IPS DF 4.7 (cell line): ENCODE results near the gene TUBE1.
A peak's percentile ranks its signal among the peaks of the same experiment; 100 is the strongest.
"Not testable (repeated sequence)": the region's sequence is repeated elsewhere in the genome, so short reads cannot be mapped to it uniquely, and the experiment has no call there.

Experiments used
- DNase-seq: peaks from one replicate; pipeline ENCODE4 v3.0.0-alpha.2; 2013; ENCODE audit warnings: low spot score; ENCODE audit errors: extremely low read depth

TUBE1 gene

DNA sequence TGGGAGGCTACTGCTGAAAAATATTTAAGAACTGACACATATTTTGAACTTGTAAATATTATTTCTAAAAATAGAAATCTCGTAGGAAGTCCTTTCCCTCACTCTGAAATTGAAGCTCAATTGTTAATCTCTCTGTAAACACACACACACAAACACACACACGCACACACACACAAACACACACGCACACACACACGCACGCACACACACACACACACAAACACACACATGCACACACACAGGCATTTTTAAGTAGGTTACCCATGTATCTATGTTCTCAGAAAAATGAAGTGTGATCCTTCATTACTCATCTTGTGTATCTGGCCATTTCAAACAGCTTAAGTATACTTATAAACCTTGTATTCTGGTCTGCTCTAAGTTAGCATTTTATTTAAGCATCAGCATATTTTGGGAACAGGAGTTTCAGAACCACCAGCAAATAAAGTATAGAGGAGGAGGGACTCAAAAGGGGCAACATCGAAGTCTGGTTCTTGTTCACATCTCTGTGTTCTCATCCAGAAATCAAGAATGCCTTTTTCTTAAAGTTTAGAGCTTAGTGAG, 21.8 kb downstream of the TUBE1 start:
- DNase-seq, result no peak

- DNase-seq, result no peak
These were observed 24.3 kb downstream of the TUBE1 start for GRCh38 chr6:112062966-112063365.

DNA sequence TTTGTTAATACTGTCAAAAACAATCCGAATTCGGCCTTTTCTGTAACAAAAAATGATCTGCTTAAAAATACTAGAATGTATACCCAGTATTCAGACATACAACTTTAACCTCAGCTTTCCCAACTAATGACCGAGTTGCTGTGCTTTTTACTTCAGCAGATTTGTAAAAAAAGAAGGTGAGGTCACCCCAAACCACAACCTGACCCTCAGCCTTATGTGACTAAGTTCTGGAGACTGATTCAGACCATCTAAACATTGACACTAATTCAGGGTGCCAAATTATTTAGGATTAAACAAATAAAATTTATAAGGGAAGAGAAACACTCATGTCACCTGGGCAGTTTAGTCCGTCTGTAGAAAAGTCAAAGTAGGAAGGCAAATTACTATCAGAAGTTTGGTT, 25.7 kb downstream of the TUBE1 start:
- DNase-seq, result no peak

DNA sequence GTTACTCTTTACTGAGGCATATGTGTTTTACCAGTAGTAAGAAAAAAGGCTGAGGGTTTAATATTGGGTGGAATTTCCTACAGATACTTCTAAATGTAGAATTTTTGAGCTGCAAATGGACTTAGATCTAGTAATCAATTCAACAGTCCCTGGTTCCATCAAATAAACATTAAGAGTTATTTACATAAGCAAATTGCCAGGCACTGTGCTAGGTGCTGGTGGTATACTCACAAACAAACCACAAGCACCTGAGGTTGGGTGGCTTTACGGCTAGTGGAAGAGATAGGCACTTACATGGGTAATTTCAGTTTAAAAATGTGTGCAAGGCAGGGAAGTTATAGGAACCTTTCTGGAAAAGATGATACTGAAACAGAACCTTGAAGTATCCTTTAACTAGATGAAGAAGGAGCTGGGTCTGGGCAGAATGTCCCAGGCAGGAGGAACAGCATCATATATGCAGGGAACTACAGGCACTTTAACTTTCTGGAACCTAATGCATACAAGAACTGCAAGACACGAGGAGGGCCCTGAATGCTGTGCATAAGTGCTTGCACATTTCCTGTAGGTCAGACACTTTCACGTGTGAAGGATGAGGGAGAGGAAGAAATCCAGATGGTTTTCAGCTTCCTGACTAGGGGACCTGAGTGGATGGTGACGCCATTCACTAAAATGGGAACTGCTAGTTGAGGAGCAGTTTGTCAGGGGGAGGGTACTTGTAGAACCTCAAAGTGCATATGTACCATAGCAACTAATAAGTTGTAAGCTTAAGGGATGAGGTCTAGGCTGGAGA, 28.8 kb downstream of the TUBE1 start:
- no peak for DNase-seq

- no peak for DNase-seq
These were observed 32.6 kb downstream of the TUBE1 start for GRCh38 chr6:112054555-112055190.

DNA sequence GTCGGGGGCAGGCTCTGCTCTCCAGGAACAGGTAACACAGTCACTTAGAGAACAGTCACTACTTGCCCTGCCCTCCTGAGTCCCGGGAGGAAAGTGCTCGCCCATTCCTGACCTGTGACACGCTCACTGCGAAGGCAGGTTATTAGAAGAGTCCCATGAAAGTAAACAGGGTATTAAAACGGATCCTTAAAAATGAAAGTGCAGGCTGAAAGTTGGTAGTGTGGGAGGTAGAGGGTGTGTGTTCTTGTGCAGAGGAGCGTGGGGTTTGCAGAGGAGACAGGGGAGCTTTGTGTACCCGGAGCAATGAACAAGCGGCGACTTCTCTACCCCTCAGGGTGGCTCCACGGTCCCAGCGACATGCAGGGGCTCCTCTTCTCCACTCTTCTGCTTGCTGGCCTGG, 33.3 kb downstream of the TUBE1 start, which contains the start of gene CCN6:
CCN6 (plus strand) TSS at position 104 of the 400 bp plus-strand sequence; CDS start at position 358, 254 bp downstream.
- no peak for DNase-seq

DNA sequence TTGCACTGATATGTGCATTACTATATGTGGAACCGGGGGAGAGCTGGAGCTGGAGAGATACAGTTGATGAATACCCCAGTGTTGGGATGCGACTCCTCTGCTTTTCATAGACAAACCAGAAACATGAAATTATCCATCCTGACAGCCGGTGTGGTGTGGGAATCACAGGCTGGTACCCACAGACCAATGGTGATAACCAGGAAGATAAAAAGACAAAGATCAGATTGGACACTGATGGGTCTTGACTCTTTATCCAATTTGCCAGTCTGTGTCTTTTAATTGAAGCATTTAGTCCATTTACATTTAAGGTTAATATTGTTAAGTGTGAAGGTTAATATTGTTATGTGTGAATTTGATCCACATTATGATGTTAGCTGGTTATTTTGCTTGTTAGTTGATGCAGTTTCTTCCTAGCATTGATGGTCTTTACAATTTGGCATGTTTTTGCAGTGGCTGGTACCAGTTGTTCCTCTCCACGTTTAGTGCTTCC, 36.0 kb downstream of the TUBE1 start:
- DNase-seq, result not testable (repeated sequence)

DNA sequence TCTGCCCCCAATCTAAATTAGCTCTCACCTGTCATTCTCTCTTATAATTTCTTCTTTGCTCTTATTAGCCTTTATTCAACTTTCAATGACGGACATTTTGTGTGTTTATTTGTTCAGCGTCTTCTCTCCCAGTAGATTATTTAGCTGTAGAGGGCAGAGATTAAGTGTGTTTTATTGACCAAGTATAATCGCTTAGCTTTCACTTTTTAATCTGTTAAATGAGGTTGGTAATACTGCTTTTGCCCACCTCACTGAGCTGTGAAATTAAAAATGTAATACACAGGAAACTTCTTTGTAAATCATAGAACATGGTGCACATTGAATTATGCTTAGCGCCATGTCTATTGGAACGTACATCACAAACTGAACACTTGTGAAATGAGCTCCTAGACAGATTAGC, 36.9 kb downstream of the TUBE1 start:
- no peak for DNase-seq

- DNase-seq, result no peak
These were observed 37.3 kb downstream of the TUBE1 start for GRCh38 chr6:112049996-112050395.

- DNase-seq, result no peak
These were observed 38.1 kb downstream of the TUBE1 start for GRCh38 chr6:112049026-112049799.

DNA sequence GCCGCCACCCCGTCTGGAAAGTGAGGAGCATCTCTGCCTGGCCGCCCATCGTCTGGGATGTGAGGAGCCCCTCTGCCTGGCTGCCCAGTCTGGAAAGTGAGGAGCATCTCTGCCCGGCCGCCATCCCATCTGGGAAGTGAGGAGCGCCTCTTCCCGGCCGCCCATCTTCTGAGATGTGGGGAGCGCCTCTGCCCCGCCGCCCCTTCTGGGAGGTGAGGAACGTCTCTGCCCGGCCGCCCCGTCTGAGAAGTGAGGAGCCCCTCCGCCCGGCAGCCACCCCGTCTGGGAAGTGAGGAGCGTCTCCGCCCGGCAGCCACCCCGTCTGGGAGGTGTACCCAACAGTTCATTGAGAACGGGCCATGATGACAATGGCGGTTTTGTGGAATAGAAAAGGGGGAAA, 39.8 kb downstream of the TUBE1 start:
- not testable (repeated sequence) for DNase-seq

- DNase-seq, result no peak
These were observed 42.4 kb downstream of the TUBE1 start for GRCh38 chr6:112044856-112045255.

DNA sequence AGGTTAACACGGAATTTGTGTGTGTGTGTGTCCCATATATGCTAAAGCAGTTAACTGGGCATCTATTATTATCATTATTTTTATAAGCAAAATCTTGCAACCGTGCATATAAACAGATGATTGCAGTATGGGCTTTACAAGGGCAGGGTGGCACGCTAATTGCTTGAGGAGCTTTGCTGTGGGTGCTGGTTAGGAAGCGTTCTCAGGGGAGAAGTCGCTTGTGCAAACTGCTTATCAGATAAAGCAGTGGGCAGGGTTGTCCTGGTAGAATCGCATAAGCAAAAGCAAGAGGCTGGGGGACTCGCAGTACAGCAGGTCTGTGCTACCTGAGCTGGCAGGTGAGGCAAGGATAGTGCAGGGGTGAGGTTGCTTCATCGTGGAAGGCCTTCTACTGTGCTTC, 43.1 kb downstream of the TUBE1 start:
- no peak for DNase-seq

DNA sequence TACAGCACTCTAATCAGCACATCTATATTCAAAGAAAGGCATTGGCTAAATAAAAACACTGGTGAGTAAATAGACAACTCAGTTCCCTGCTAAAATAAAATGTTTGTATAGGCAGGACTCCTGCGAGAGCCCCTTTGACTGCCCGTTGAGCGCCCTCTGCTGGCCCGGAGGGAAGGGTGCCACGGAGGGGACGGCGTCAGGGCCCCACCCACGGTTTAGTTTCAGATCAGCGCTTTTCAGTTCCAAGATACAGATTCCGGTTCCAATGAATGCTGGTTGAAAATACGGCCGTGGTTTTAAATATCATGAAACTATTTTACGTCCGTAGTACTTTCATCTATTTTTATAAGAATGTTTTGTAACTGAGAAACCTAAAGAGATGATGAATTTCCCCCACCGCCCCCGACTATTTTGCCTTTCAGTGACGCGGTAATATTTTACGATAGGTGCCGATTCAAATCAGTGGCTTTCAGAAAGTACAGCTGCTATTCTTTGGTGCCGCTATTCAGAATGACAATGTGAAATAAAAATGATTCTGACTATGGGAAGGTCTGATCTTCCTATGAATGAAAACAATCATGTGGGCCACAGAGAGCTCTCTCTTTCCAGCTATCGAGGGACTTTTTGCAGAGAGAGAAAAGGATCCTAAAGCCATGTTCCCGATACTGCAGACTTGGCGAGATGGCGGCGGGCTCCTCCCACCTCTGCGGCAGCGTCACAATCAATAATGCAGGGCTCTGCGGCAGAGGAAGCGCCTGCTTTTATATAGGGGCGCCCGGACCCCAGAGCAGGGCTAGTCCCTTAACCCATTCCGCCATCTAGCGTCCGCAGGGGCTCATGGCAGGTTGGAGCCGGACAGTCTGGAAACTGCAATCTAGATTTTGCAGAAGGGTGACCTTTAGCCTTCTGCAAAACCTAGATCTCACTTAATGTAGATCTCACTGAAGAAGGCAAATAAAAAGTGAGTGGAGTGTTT, 44.0 kb downstream of the TUBE1 start:
- peak; percentile 78 for DNase-seq

GRCh38 chr6:112041535-112041934, 45.7 kb downstream of the TUBE1 start:
- no peak for DNase-seq

GRCh38 chr6:112040956-112041355, 46.3 kb downstream of the TUBE1 start:
- DNase-seq, result no peak

DNA sequence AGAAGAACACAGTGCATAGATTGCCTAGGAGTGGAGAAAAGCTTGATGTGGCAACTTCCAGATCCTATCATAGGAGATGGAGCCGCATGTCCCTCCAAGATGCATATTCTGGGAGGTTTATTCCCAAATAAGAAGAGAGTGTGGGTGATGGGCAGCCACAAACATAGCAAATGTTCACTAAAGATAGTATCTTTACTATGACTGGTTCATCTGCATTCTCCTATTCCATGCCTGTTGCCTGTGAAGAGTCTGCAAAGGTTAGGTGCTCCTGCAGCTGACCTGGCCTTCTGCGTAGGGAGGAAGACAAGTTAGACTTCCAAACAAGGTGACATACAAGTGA, 47.9 kb downstream of the TUBE1 start:
- DNase-seq, result no peak

- no peak for DNase-seq
These were observed 48.4 kb downstream of the TUBE1 start for GRCh38 chr6:112038756-112039430.

- no peak for DNase-seq
These were observed 49.0 kb downstream of the TUBE1 start for GRCh38 chr6:112038268-112038667.

DNA sequence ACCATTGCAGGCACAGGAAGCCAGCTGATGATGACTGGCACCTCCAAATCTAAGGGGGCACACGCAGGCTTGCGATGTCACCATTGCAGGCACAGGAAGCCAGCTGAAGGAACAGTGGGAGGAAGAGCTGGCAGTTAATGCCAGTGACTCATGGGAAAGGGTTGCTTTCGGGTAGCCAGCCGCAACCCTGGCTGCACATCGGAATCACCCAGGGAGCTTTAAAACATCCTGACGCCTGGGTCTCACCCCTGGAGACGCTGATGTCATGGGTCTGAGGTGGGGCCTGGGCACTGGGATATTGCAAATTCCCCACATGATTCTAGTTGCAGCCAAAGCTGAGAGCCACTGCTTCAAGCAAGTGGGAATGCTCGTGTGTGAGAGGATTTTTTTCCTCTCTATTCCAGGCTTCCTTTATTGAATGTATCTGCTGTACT, 49.5 kb downstream of the TUBE1 start:
- DNase-seq, result no peak
